K562 (cell line): ENCODE results near the gene SPOUT1. TPM values are rescaled to one million over a fixed set of nuclear protein-coding genes. Genes with fewer than 3 reads are reported as not detected.

Experiments
- BMI1 ChIP-seq: fragments of 150-350 bp; IDR thresholded peaks from 2 replicates; pipeline ENCODE4 v1.6.1; 2014; ENCODE audit warnings: low read length
- C11orf30 ChIP-seq: fragments of 450-650 bp; IDR thresholded peaks from 2 replicates; pipeline ENCODE4 v1.6.1; 2016; ENCODE audit warnings: low read depth, mild to moderate bottlenecking
- CREM ChIP-seq: IDR thresholded peaks from 2 replicates; pipeline ENCODE4 v1.6.1; 2014; ENCODE audit warnings: antibody characterized with exemption, low read depth
- DDX20 ChIP-seq: fragments of 450-650 bp; IDR thresholded peaks from 2 replicates; pipeline ENCODE4 v1.6.1; 2016; ENCODE audit warnings: missing genetic modification characterization, low read depth, mild to moderate bottlenecking, missing compliant biosample characterization, moderate library complexity
- EP300 ChIP-seq: IDR thresholded peaks from 2 replicates; pipeline ENCODE4 v1.6.1; 2012; ENCODE audit warnings: low read length, improper control_type of control experiment
- ERF ChIP-seq: fragments of 450-650 bp; formaldehyde crosslinking; IDR thresholded peaks from 2 replicates; pipeline ENCODE4 v1.4.0; 2020; ENCODE audit warnings: mild to moderate bottlenecking, mixed read lengths
- HNRNPUL1 ChIP-seq: fragments of 200-400 bp; formaldehyde crosslinking; IDR thresholded peaks from 2 replicates; pipeline ENCODE4 v1.6.1; 2017; ENCODE audit warnings: low read length
- MBD2 ChIP-seq: sonication (generic); IDR thresholded peaks from 2 replicates; pipeline ENCODE4 v1.6.1; 2016; ENCODE audit warnings: low read depth, borderline replicate concordance
- MYC ChIP-seq, 2 experiments: fragments of 250-450 bp in 1 of 2; sonication (Bioruptor Pico) in 1 of 2; IDR thresholded peaks; 2 replicates each; pipeline versions ENCODE4 v1.5.1 to v1.6.1; 2012 to 2021; ENCODE audit warnings: low read depth in 2 of 2, borderline replicate concordance in 1 of 2, improper control_type of control experiment in 1 of 2, low read length in 1 of 2, mild to moderate bottlenecking in 1 of 2, moderate library complexity in 1 of 2
- NEUROD1 ChIP-seq: fragments of 150-350 bp; IDR thresholded peaks from 2 replicates; pipeline ENCODE4 v1.6.1; 2014; ENCODE audit warnings: borderline replicate concordance, low read length, low read depth; ENCODE audit not compliant: partially characterized antibody
- NR1H2 ChIP-seq: sonication (generic); formaldehyde crosslinking; IDR thresholded peaks from 2 replicates; pipeline ENCODE4 v1.4.0; 2020; ENCODE audit warnings: mild to moderate bottlenecking, missing genetic modification reagents
- PCBP1 ChIP-seq: fragments of 200-400 bp; formaldehyde crosslinking; IDR thresholded peaks from 2 replicates; pipeline ENCODE4 v1.6.1; 2018; ENCODE audit warnings: mild to moderate bottlenecking, low read depth, low read length; ENCODE audit not compliant: poor library complexity, severe bottlenecking
- PHF8 ChIP-seq: fragments of 200-600 bp; sonication (generic); IDR thresholded peaks from 2 replicates; pipeline ENCODE4 v1.6.1; 2012; ENCODE audit warnings: mixed run types, mild to moderate bottlenecking, inconsistent platforms, low read length, moderate library complexity, borderline replicate concordance
- SAFB ChIP-seq: fragments of 200-400 bp; formaldehyde crosslinking; IDR thresholded peaks from 2 replicates; pipeline ENCODE4 v1.6.1; 2017; ENCODE audit warnings: low read depth, low read length, borderline replicate concordance
- STAG1 ChIP-seq: sonication (generic); formaldehyde crosslinking; IDR thresholded peaks from 2 replicates; pipeline ENCODE4 v1.5.0; 2020; ENCODE audit warnings: missing genetic modification reagents, borderline replicate concordance
- TAF7 ChIP-seq: fragments of 450-650 bp; IDR thresholded peaks from 2 replicates; pipeline ENCODE4 v1.6.1; 2016; ENCODE audit warnings: missing genetic modification characterization, missing compliant biosample characterization
- TRIM24 ChIP-seq, 2 experiments: fragments of 450-650 bp; IDR thresholded peaks; 2 replicates each; pipeline ENCODE4 v1.6.1; 2016
- U2AF1 ChIP-seq: fragments of 200-400 bp; formaldehyde crosslinking; optimal IDR thresholded peaks from 2 replicates; pipeline ENCODE3; 2017; ENCODE audit warnings: mild to moderate bottlenecking, low read depth, low read length, moderate library complexity
- ZNF239 ChIP-seq: fragments of 250-450 bp; sonication (Bioruptor Pico); IDR thresholded peaks from 2 replicates; pipeline ENCODE4 v1.4.0; 2020; ENCODE audit warnings: mild to moderate bottlenecking
- ZNF77 ChIP-seq: fragments of 250-450 bp; sonication (Bioruptor Pico); IDR thresholded peaks from 2 replicates; pipeline ENCODE4 v1.5.0; 2020
- polyA plus RNA-seq, 8 experiments: library from polyadenylated mRNA; depleted of rRNA in 4 of 8; stranded (reverse) in 5 of 8; unstranded in 3 of 8; fragments of >200 nt; fragmentation: Nextera tagmentation in 2 of 8; fragmentation: Illumina TruSeq in 1 of 8; extraction: Ambion mirVana in 2 of 8; extraction: Trizol in 1 of 8; gene quantifications; 2 replicates each; pipeline versions ENCODE4 v1.2.1 to v1.2.3, GENCODE V29; 2011 to 2014; ENCODE audit warnings: inconsistent platforms in 1 of 8, missing spikeins in 1 of 8
- total RNA-seq, 7 experiments: library from RNA; depleted of rRNA in 6 of 7; stranded (reverse); fragments of >200 nt in 6 of 7; fragmentation: Illumina TruSeq in 2 of 7; extraction: Trizol in 2 of 7; gene quantifications; 2 replicates each; pipeline versions ENCODE4 v1.2.1 to v1.2.3, GENCODE V29; 2011 to 2021; ENCODE audit warnings: low replicate concordance in 1 of 7
- TF ChIP-seq, protein P1 (sequence below): fragments of 250-450 bp; sonication (Bioruptor Pico); IDR thresholded peaks from 2 replicates; pipeline ENCODE4 v1.4.0; 2020; ENCODE audit warnings: mild to moderate bottlenecking
- TF ChIP-seq, protein P2 (sequence below), 3 experiments: fragments of 200-800 bp in 1 of 3; sonication (Bioruptor generic) in 1 of 3; sonication (generic) in 1 of 3; formaldehyde crosslinking in 1 of 3; IDR thresholded peaks; 2 replicates each; pipeline versions ENCODE4 v1.6.1 to v1.8.0; 2016 to 2022; ENCODE audit warnings: mild to moderate bottlenecking in 2 of 3, missing compliant biosample characterization in 2 of 3, missing genetic modification characterization in 2 of 3, missing genetic modification reagents in 1 of 3
- TF ChIP-seq, protein P3 (sequence below): sonication (generic); formaldehyde crosslinking; IDR thresholded peaks from 2 replicates; pipeline ENCODE4 v1.8.0; 2022; ENCODE audit warnings: mild to moderate bottlenecking, missing genetic modification reagents, borderline replicate concordance

Gene SPOUT1
- total and polyA plus RNA-seq, 9 of the 15 experiments (the other 6 are each of a cell fraction or from before 2014, with no cell fraction given) = 10.6 to 121 (median 37.4) TPM

DNA sequence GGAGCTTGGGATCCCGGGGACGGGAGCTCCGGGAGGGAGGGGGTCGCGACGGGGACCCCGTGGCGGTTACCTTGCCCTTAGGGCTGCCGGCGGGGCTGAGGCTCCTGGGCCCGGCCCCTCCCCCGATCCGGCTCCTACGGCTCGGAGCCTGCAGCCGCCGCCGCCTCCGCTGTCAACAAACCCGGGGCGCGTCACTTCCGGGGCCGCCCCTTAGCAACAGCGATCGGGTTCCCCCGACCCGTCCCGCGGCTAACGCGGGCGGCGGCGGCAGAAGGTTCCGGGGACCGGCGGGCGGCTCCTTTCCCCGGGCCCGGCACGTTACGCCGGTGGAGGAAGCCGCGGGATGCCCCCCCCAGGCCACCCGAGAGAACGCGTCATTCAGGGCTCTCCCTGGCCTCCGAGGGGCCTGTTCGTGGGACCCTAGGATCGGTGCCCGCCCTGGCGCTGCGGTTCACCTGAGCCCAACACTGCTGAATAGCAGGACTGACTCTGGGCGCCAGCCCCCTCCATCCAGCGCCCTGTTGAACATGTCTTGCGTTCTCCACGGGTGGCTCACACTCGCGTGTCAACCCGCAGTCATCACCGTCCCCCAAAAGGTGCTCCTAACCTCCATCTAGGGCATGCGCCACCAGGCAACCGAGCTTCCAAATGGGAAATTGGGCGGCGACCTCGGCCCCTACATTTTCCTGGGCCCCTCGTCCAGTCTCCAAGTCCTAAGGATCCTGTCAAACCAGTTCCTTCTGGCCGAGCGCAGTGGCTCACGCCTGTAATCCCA lies 57.7 kb downstream of the SPOUT1 start, which contains the start of gene ZER1 (continued):
- TF ChIP-seq EP300 = peak; percentile 51; the same call in 1 of the 2 replicates
- peak; percentile 59; the same call in 1 of the 2 replicates for TF ChIP-seq ZNF239 (CRISPR knock-in tag)
- TF ChIP-seq TAF7 (tag) = peak; percentile 75; the same call in 1 of the 2 replicates
- peak; percentile 84; the same call in 1 of the 2 replicates for TF ChIP-seq PHF8
- no peak for TF ChIP-seq HNRNPUL1
- 0 out of 2 replicates have a peak, but pooled peaks have one; percentile 75 for TF ChIP-seq ERF (CRISPR knock-in tag)
- peak; percentile 61; the same call in 1 of the 2 replicates for TF ChIP-seq BMI1
- TF ChIP-seq ZNF77 (CRISPR knock-in tag) = no peak
- peak; percentile 80; the same call in 1 of the 2 replicates for TF ChIP-seq NR1H2 (CRISPR knock-in tag)
- TF ChIP-seq, protein P1, sequence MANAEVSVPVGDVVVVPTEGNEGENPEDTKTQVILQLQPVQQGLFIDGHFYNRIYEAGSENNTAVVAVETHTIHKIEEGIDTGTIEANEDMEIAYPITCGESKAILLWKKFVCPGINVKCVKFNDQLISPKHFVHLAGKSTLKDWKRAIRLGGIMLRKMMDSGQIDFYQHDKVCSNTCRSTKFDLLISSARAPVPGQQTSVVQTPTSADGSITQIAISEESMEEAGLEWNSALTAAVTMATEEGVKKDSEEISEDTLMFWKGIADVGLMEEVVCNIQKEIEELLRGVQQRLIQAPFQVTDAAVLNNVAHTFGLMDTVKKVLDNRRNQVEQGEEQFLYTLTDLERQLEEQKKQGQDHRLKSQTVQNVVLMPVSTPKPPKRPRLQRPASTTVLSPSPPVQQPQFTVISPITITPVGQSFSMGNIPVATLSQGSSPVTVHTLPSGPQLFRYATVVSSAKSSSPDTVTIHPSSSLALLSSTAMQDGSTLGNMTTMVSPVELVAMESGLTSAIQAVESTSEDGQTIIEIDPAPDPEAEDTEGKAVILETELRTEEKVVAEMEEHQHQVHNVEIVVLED = peak; percentile 85
- 0 out of 2 replicates have a peak, but pooled peaks have one; percentile 8 for TF ChIP-seq STAG1
- TF ChIP-seq, protein P2, sequence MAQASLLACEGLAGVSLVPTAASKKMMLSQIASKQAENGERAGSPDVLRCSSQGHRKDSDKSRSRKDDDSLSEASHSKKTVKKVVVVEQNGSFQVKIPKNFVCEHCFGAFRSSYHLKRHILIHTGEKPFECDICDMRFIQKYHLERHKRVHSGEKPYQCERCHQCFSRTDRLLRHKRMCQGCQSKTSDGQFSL (CRISPR knock-in tag; IDR thresholded peaks at IDR 0.05) = peak; percentile 99
- TF ChIP-seq, protein P2 (tag; IDR thresholded peaks at IDR 0.05) = peak in 1 of 2 experiments; percentile 97; a peak in 2 of 4 replicates
- TF ChIP-seq PCBP1 = peak; percentile 61
- TF ChIP-seq TRIM24 (IDR thresholded peaks at IDR 0.05) = peak in 1 of 2 experiments; percentile 99; a peak in 2 of 4 replicates
- no peak for TF ChIP-seq DDX20
- peak; percentile 83 for TF ChIP-seq MYC (IDR thresholded peaks at IDR 0.05; ENCODE audit: low read depth, low read length)
- TF ChIP-seq MYC (CRISPR knock-in tag; IDR thresholded peaks at IDR 0.05; ENCODE audit: borderline replicate concordance, low read depth) = peak; percentile 76; the same call in 1 of the 2 replicates
- TF ChIP-seq, protein P3, sequence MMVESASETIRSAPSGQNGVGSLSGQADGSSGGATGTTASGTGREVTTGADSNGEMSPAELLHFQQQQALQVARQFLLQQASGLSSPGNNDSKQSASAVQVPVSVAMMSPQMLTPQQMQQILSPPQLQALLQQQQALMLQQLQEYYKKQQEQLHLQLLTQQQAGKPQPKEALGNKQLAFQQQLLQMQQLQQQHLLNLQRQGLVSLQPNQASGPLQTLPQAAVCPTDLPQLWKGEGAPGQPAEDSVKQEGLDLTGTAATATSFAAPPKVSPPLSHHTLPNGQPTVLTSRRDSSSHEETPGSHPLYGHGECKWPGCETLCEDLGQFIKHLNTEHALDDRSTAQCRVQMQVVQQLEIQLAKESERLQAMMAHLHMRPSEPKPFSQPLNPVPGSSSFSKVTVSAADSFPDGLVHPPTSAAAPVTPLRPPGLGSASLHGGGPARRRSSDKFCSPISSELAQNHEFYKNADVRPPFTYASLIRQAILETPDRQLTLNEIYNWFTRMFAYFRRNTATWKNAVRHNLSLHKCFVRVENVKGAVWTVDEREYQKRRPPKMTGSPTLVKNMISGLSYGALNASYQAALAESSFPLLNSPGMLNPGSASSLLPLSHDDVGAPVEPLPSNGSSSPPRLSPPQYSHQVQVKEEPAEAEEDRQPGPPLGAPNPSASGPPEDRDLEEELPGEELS (CRISPR knock-in tag) = peak; percentile 72; the same call in 1 of the 2 replicates
- TF ChIP-seq U2AF1 = peak; percentile 46
- peak; percentile 86 for TF ChIP-seq NEUROD1
- 0 out of 2 replicates have a peak, but pooled peaks have one; percentile 65 for TF ChIP-seq MBD2
- TF ChIP-seq SAFB = peak; percentile 91
- TF ChIP-seq C11orf30 = peak; percentile 87
- peak; percentile 95 for TF ChIP-seq CREM
